CD14-positive monocyte (primary cell): ENCODE data around the gene DERL2. TPM values are rescaled to one million over a fixed set of nuclear protein-coding genes. Genes with fewer than 3 reads are reported as not detected.

Source experiments
- DNase-seq, 3 donors: peaks; one replicate each; pipeline ENCODE4 v3.0.0-alpha.2; 2011 to 2022
- H2AFZ ChIP-seq: 2 replicates; pipeline ENCODE4 v1.6.0; 2012; ENCODE audit warnings: mild to moderate bottlenecking, low read depth, low read length, inconsistent platforms; ENCODE audit not compliant: insufficient read depth, poor library complexity, severe bottlenecking
- H3K27ac ChIP-seq, 2 donors: 1 replicate in 1 of 2; 2 replicates in 1 of 2; pipeline ENCODE4 v1.5.1; 2012 to 2013; ENCODE audit warnings: low read length in 2 of 2, control low read depth in 1 of 2, inconsistent platforms in 1 of 2, low read depth in 1 of 2, mild to moderate bottlenecking in 1 of 2
- H3K27me3 ChIP-seq, 2 donors: one replicate each; pipeline versions ENCODE4 v1.6.0 to v1.6.1; 2011 to 2013; ENCODE audit warnings: low read length in 2 of 2; ENCODE audit not compliant: control insufficient read depth in 2 of 2, insufficient read depth in 2 of 2
- H3K36me3 ChIP-seq, 2 donors: replicated peaks in 1 of 2; 1 replicate in 1 of 2; 2 replicates in 1 of 2; pipeline versions ENCODE4 v1.5.1 to v1.6.1; 2012 to 2013; ENCODE audit warnings: low read length in 2 of 2, control low read depth in 1 of 2, inconsistent platforms in 1 of 2, mild to moderate bottlenecking in 1 of 2; ENCODE audit not compliant: insufficient read depth in 2 of 2, control insufficient read depth in 1 of 2
- H3K4me1 ChIP-seq, 2 donors: 1 replicate in 1 of 2; 2 replicates in 1 of 2; pipeline versions ENCODE4 v1.5.1 to v1.6.1; 2012 to 2013; ENCODE audit warnings: low read length in 2 of 2, control low read depth in 1 of 2, inconsistent platforms in 1 of 2, mild to moderate bottlenecking in 1 of 2, moderate library complexity in 1 of 2; ENCODE audit not compliant: insufficient read depth in 2 of 2, control insufficient read depth in 1 of 2
- H3K4me2 ChIP-seq: replicated peaks from 2 replicates; pipeline ENCODE3; 2012; ENCODE audit warnings: low read length, moderate library complexity, mild to moderate bottlenecking; ENCODE audit not compliant: poor library complexity, severe bottlenecking; ENCODE audit errors: extremely low read depth
- H3K4me3 ChIP-seq, 3 experiments: fragments of 200-600 bp in 1 of 3; sonication (generic) in 1 of 3; replicated peaks in 1 of 3; 1 replicate in 2 of 3; 2 replicates in 1 of 3; pipeline ENCODE4 v1.5.1; 2011 to 2013; ENCODE audit warnings: low read length in 3 of 3, mild to moderate bottlenecking in 3 of 3, control low read depth in 2 of 3, low read depth in 2 of 3, inconsistent platforms in 1 of 3, moderate library complexity in 1 of 3
- H3K79me2 ChIP-seq: 2 replicates; pipeline ENCODE4 v1.6.0; 2012; ENCODE audit warnings: mild to moderate bottlenecking, control low read depth, inconsistent platforms, low read length, moderate library complexity; ENCODE audit not compliant: insufficient read depth
- H3K9ac ChIP-seq: 2 replicates; pipeline ENCODE4 v1.6.0; 2017; ENCODE audit warnings: low read length, mild to moderate bottlenecking; ENCODE audit not compliant: insufficient read depth, poor library complexity, severe bottlenecking
- H3K9me3 ChIP-seq, 2 donors: replicated peaks in 1 of 2; 1 replicate in 1 of 2; 2 replicates in 1 of 2; pipeline versions ENCODE4 v1.5.1 to v1.6.1; 2012 to 2013; ENCODE audit warnings: low read length in 2 of 2, control low read depth in 1 of 2; ENCODE audit not compliant: control insufficient read depth in 1 of 2, insufficient read depth in 1 of 2
- H4K20me1 ChIP-seq: 2 replicates; pipeline ENCODE4 v1.6.0; 2012; ENCODE audit warnings: mild to moderate bottlenecking, low read length, control low read depth, moderate library complexity; ENCODE audit not compliant: insufficient read depth
- H3K27ac Mint-ChIP-seq, 7 donors: one replicate each; pipeline ENCODE4 v1.8.0; 2020; ENCODE audit warnings: mild to moderate bottlenecking in 7 of 7, mixed read lengths in 7 of 7, moderate library complexity in 6 of 7, inconsistent platforms in 2 of 7
- H3K27me3 Mint-ChIP-seq, 3 donors: one replicate each; pipeline ENCODE4 v1.8.0; 2021 to 2022; ENCODE audit warnings: low read depth in 3 of 3, mild to moderate bottlenecking in 3 of 3, mixed read lengths in 3 of 3, moderate library complexity in 3 of 3, inconsistent platforms in 1 of 3
- H3K36me3 Mint-ChIP-seq, 2 donors: one replicate each; pipeline ENCODE4 v1.8.0; 2020; ENCODE audit warnings: mixed read lengths in 2 of 2, inconsistent platforms in 1 of 2, mild to moderate bottlenecking in 1 of 2
- H3K4me1 Mint-ChIP-seq: one replicate; pipeline ENCODE4 v1.8.0; 2020; ENCODE audit warnings: mild to moderate bottlenecking, mixed read lengths
- H3K4me3 Mint-ChIP-seq, 2 donors: one replicate each; pipeline ENCODE4 v1.8.0; 2020; ENCODE audit warnings: mild to moderate bottlenecking in 2 of 2, mixed read lengths in 2 of 2, moderate library complexity in 1 of 2
- H3K9me3 Mint-ChIP-seq, 7 donors: one replicate each; pipeline ENCODE4 v1.8.0; 2020 to 2022; ENCODE audit warnings: mixed read lengths in 7 of 7, mild to moderate bottlenecking in 6 of 7, moderate library complexity in 6 of 7, inconsistent platforms in 2 of 7
- WGBS: methylation state at CpG from one replicate; pipeline ENCODE4 v1.1.5; 2013; ENCODE audit warnings: missing lambda C conversion rate; ENCODE audit not compliant: insufficient coverage; 5-methylcytosine and 5-hydroxymethylcytosine counted together
- intact Hi-C, 2 donors: fragments of 100-400 bp; cut with micrococcal nuclease; formaldehyde crosslinking; loops; one replicate each; pipeline versions ENCODE4 v1.15.0 to v1.15.1; 2023
- polyA plus RNA-seq, 3 donors: library from polyadenylated mRNA; depleted of rRNA in 1 of 3; unstranded in 2 of 3; stranded (reverse) in 1 of 3; fragments of 300-500 nt in 2 of 3; fragments of >200 nt in 1 of 3; fragmentation: Illumina TruSeq in 2 of 3; gene quantifications; 1 replicate in 2 of 3; 2 replicates in 1 of 3; pipeline ENCODE4 v1.2.3, GENCODE V29; 2012 to 2021
- TF ChIP-seq, protein P1 (sequence below): fragments of 200-600 bp; IDR thresholded peaks from one replicate; pipeline ENCODE4 v1.8.0; 2022; ENCODE audit warnings: antibody characterized with exemption, mild to moderate bottlenecking

Gene DERL2
- polyA plus RNA-seq, 3 donors, result 30.6 to 84.9 (median 81.6) TPM

DNA sequence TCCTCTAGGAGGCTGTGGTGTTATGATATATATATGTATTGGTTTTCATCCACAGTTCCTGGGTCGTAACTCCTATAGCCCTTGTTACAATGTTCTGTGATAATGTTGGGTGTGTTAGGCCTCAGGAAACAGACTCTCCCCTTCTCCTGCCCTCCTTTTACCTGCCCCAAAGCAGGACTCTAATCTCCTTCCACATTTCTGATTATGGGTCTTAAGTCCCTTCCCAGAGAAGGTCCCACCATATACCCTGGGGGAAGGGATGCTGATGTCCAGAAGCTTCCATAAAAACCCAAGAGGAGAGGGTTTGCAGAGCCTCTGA, 46.6 kb downstream of the DERL2 start:
- H3K79me2 ChIP-seq, result peaks cover 41% of the 10 kb centered on the region
- intact Hi-C loops, result loop anchor here (2.0 to 10.0 kb wide), 2 partner anchors 21 to 45 kb away; partner anchors contain the start of genes DERL2 (in 1 of the 2), MIS12 (in 1 of the 2) and NUP88 (in 1 of the 2)
- H3K36me3 Mint-ChIP-seq, result peaks cover 39 to 47% of the 10 kb centered on the region in 2 donors
- H2AFZ ChIP-seq, result peak overlapping the region; percentile 99
- peak overlapping the region; percentile 78 for H3K9ac ChIP-seq
- peaks cover 27% of the 10 kb centered on the region for H3K4me1 Mint-ChIP-seq
- no peak for DNase-seq
- no peaks in the 10 kb centered on the region for H3K9me3 ChIP-seq
- peak overlapping the region; percentile 59 to 65 for H3K27ac ChIP-seq
- no CpG with 5 or more reads among the region's 1 CpG for WGBS
- H3K27ac Mint-ChIP-seq, result peak overlapping the region; percentile 62 to 92 (median 85)
- H3K4me2 ChIP-seq, result peak overlapping the region; percentile 91
- H3K4me3 Mint-ChIP-seq, result peak overlapping the region; percentile 74 to 84
- no peaks in the 10 kb centered on the region for H3K9me3 Mint-ChIP-seq
- H3K27me3 Mint-ChIP-seq, result peaks cover 0 to 1% (median 0%) of the 10 kb centered on the region in 3 donors
- H3K36me3 ChIP-seq, result peaks cover 27 to 66% of the 10 kb centered on the region in 2 donors
- H4K20me1 ChIP-seq, result peaks cover 8% of the 10 kb centered on the region
- H3K27me3 ChIP-seq, result no peaks in the 10 kb centered on the region
- peak overlapping the region; percentile 23 to 94 (median 60) for H3K4me3 ChIP-seq
- TF ChIP-seq, protein P1, sequence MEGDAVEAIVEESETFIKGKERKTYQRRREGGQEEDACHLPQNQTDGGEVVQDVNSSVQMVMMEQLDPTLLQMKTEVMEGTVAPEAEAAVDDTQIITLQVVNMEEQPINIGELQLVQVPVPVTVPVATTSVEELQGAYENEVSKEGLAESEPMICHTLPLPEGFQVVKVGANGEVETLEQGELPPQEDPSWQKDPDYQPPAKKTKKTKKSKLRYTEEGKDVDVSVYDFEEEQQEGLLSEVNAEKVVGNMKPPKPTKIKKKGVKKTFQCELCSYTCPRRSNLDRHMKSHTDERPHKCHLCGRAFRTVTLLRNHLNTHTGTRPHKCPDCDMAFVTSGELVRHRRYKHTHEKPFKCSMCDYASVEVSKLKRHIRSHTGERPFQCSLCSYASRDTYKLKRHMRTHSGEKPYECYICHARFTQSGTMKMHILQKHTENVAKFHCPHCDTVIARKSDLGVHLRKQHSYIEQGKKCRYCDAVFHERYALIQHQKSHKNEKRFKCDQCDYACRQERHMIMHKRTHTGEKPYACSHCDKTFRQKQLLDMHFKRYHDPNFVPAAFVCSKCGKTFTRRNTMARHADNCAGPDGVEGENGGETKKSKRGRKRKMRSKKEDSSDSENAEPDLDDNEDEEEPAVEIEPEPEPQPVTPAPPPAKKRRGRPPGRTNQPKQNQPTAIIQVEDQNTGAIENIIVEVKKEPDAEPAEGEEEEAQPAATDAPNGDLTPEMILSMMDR, result peak; percentile 69
- peaks cover 18 to 22% of the 10 kb centered on the region in 2 donors for H3K4me1 ChIP-seq

DNA sequence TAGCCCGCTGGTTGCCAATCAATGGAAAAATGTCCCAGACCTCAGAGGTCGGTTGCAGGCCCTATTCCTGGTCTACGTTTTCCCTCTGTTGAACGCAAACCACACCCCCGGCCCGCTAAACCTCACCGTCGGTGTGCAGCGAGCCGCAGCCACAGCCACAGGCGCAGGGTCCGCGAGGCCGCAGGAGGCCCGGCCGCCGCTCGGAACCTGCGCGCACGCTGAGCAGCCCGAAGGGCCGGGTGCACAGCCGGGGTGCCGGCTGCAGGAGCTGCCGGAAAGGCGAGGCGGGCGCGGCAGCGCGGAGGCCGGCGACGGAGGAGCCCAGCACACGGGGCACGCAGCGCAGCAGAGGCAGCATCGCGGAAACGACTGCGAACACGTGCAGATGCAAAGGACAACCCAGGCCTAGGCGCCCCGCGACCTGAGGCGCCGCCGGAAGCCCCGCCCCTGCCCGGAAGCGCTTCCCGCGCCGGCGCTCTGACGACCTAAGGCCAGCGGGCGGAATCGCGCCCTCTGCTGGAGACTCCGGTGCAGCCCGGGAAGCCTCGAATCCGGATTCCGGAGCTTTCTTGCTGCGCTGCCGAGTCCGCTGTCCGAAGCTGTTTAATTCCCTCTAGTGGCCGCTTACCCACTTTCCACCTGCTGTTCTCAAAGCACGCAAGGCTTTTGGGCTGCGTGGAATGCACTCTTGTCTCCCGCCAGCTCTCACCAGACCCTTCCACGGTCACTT, 47.1 kb downstream of the DERL2 start, which contains the start of gene C1QBP:
Gene C1QBP (minus strand): TSS at position 440 of the 730 bp plus-strand sequence. CDS start 82 bp downstream, at position 358.
- WGBS, result under 1% methylated on average over 72 of the region's 75 CpGs
- Histone ChIP-seq H2AFZ (peak within 1 kb of the TSS; percentile 99), H3K4me2 (peak within 1 kb of the TSS; percentile 91), H3K27ac (peak within 1 kb of the TSS; percentile 59 to 79), H3K4me3 (peak within 1 kb of the TSS; percentile 60 to 94 (median 70)), H3K79me2 (peaks cover 41% of the 10 kb centered on the region), H3K9ac (peak within 1 kb of the TSS; percentile 78), H3K4me1 (peaks cover 18 to 22% of the 10 kb centered on the region in 2 donors), H3K27me3 (no peaks in the 10 kb centered on the region), H3K9me3 (no peaks in the 10 kb centered on the region), H3K36me3 (peaks cover 27 to 66% of the 10 kb centered on the region in 2 donors), H4K20me1 (peaks cover 8% of the 10 kb centered on the region)
- H3K27ac Mint-ChIP-seq, result peak within 1 kb of the TSS; percentile 62 to 92 (median 85)
- peaks cover 0 to 1% (median 0%) of the 10 kb centered on the region in 3 donors for H3K27me3 Mint-ChIP-seq
- DNase-seq, result peak; percentile 92 to 95 (median 93)
- peaks cover 38 to 47% of the 10 kb centered on the region in 2 donors for H3K36me3 Mint-ChIP-seq
- peak within 1 kb of the TSS; percentile 74 to 84 for H3K4me3 Mint-ChIP-seq
- peaks cover 27% of the 10 kb centered on the region for H3K4me1 Mint-ChIP-seq
- H3K9me3 Mint-ChIP-seq, result no peaks in the 10 kb centered on the region
- TF ChIP-seq, protein P1, result peak; percentile 99
- intact Hi-C loops, result loop anchor here (2.0 to 10.0 kb wide), 2 partner anchors 20 to 46 kb away; partner anchors contain the start of genes DERL2 (in 1 of the 2), MIS12 (in 1 of the 2) and NUP88 (in 1 of the 2)
